Adrenal gland (tissue), 12 donors: ENCODE measurements around the gene IL18BP. TPM values are rescaled to one million over a fixed set of nuclear protein-coding genes. Genes with fewer than 3 reads are reported as not detected.

Source experiments
- DNase-seq, 7 donors: peaks; one replicate each; pipeline ENCODE4 v3.0.0-alpha.2; 2019 to 2020
- H3K27ac ChIP-seq, 5 donors: fragments of 200-600 bp; sonication (generic) in 4 of 5; 1 replicate in 3 of 5; 2 replicates in 2 of 5; pipeline versions ENCODE4 v1.5.1 to v1.8.0; 2016 to 2020; ENCODE audit warnings: mild to moderate bottlenecking in 1 of 5
- H3K27me3 ChIP-seq: fragments of 200-600 bp; 2 replicates; pipeline ENCODE4 v1.8.0; 2021
- H3K36me3 ChIP-seq, 2 donors: fragments of 200-600 bp; replicated peaks in 1 of 2; 1 replicate in 1 of 2; 2 replicates in 1 of 2; pipeline versions ENCODE4 v1.5.1 to v1.8.0; 2018 to 2022
- H3K4me1 ChIP-seq, 2 donors: fragments of 200-600 bp; replicated peaks in 1 of 2; 1 replicate in 1 of 2; 2 replicates in 1 of 2; pipeline versions ENCODE4 v1.5.1 to v1.8.0; 2018 to 2021
- H3K4me3 ChIP-seq, 4 donors: fragments of 200-600 bp; sonication (generic) in 3 of 4; one replicate each; pipeline ENCODE4 v1.5.1; 2016 to 2018
- H3K9me3 ChIP-seq, 3 donors: fragments of 200-600 bp; sonication (generic) in 1 of 3; replicated peaks in 1 of 3; 1 replicate in 2 of 3; 2 replicates in 1 of 3; pipeline versions ENCODE4 v1.5.1 to v1.8.0; 2016 to 2021
- CTCF ChIP-seq, 6 experiments: fragments of 450-650 bp in 4 of 6; fragments of 200-600 bp in 2 of 6; sonication (generic) in 1 of 6; IDR thresholded peaks; 1 replicate in 5 of 6; 2 replicates in 1 of 6; pipeline versions ENCODE4 v1.5.1 to v1.8.0; 2016 to 2021; ENCODE audit warnings: antibody characterized with exemption in 6 of 6, mild to moderate bottlenecking in 2 of 6, moderate library complexity in 1 of 6
- POLR2A ChIP-seq, 2 donors: fragments of 450-650 bp; IDR thresholded peaks; one replicate each; pipeline ENCODE4 v1.6.1; 2017; ENCODE audit warnings: antibody characterized with exemption in 2 of 2, mild to moderate bottlenecking in 2 of 2, moderate library complexity in 1 of 2
- WGBS, 4 donors: extraction: QIAGEN DNeasy Blood & Tissue Kit in 2 of 4; methylation state at CpG; one replicate each; pipeline versions ENCODE4 v1.1.5 to v1.1.7; 2013 to 2017; 5-methylcytosine and 5-hydroxymethylcytosine counted together
- intact Hi-C, 2 donors: fragments of 100-400 bp; cut with DNase I; formaldehyde crosslinking; loops; one replicate each; pipeline versions ENCODE4 v1.14.1 to v1.15.0; 2022 to 2023
- polyA plus RNA-seq, 3 donors: library from polyadenylated mRNA; stranded (reverse); fragments of 200-250 nt in 2 of 3; fragments of 350-450 nt in 1 of 3; fragmentation: Illumina TruSeq in 1 of 3; extraction: RNeasy Lipid Tissue Mini Kit (QIAGEN cat#74804) in 1 of 3; gene quantifications; one replicate each; pipeline ENCODE4 v1.2.3, GENCODE V29; 2013 to 2014
- total RNA-seq, 9 donors: library from RNA; depleted of rRNA in 4 of 9; stranded (reverse); fragments of >200 nt in 4 of 9; fragments of 120-200 nt in 1 of 9; fragmentation: NEBNext Ultra II Directional in 1 of 9; extraction: Animal tissue kit (Norgen Biotek cat#: 25700) in 1 of 9; gene quantifications; one replicate each; pipeline versions ENCODE4 v1.1.0 to v1.2.4, GENCODE V29; 2013 to 2023
- donor health status: healthy with polysubstance abuse.
- donor health status: Bipolar disorder and iron deficiency.
- donor health status: DM: yes; HTN: yes; CAD: no.
- donor health status: DM: no; HTN: no; CAD: no.
- donor health status: DM: no; HTN: no; CAD: no.
- donor health status: DM: yes; HTN: yes; CAD: no.

IL18BP gene
- total and polyA plus RNA-seq, 12 donors: 3.2 to 41.2 (median 11.4) TPM

- 91 to 100% (median 98%) methylated on average over 2 of the region's 2 CpGs for WGBS, 4 donors
- Histone ChIP-seq H3K4me3 (no peak overlapping the region), H3K27ac (no peak overlapping the region), H3K27me3 (no peaks in the 10 kb centered on the region), H3K36me3 (peaks cover 0 to 12% of the 10 kb centered on the region in 2 donors), H3K9me3 (no peaks in the 10 kb centered on the region), H3K4me1 (no peaks in the 10 kb centered on the region)
- DNase-seq: no peak
- TF ChIP-seq CTCF (IDR thresholded peaks at IDR 0.05) (no peak), POLR2A (IDR thresholded peaks at IDR 0.05) (no peak)
- intact Hi-C loops: no loop called here
These were observed 27.0 kb upstream of the IL18BP start for GRCh38 chr11:71971680-71972079.

GRCh38 chr11:71976551-71976950 is 22.2 kb upstream of the IL18BP start:
- no peak for DNase-seq
- H3K9me3 ChIP-seq: no peaks in the 10 kb centered on the region
- no peak overlapping the region for H3K27ac ChIP-seq
- TF ChIP-seq CTCF (IDR thresholded peaks at IDR 0.05) (no peak), POLR2A (IDR thresholded peaks at IDR 0.05) (no peak)
- H3K4me1 ChIP-seq: peaks cover 0 to 9% of the 10 kb centered on the region in 2 donors
- intact Hi-C loops: no loop called here
- H3K27me3 ChIP-seq: no peaks in the 10 kb centered on the region
- no peak overlapping the region for H3K4me3 ChIP-seq
- WGBS, 4 donors: 88 to 94% (median 92%) methylated on average over 5 of the region's 5 CpGs
- H3K36me3 ChIP-seq: no peaks in the 10 kb centered on the region

GRCh38 chr11:71977090-71977489 is 21.6 kb upstream of the IL18BP start:
- H3K27me3 ChIP-seq: no peaks in the 10 kb centered on the region
- intact Hi-C loops: no loop called here
- H3K4me3 ChIP-seq: no peak overlapping the region
- TF ChIP-seq POLR2A (IDR thresholded peaks at IDR 0.05): no peak
- TF ChIP-seq CTCF (IDR thresholded peaks at IDR 0.05): no peak
- H3K36me3 ChIP-seq: no peaks in the 10 kb centered on the region
- no peak for DNase-seq
- WGBS, 4 donors: 58 to 74% (median 63%) methylated on average over 1 of the region's 1 CpG
- peaks cover 0 to 9% of the 10 kb centered on the region in 2 donors for H3K4me1 ChIP-seq
- no peak overlapping the region for H3K27ac ChIP-seq
- no peaks in the 10 kb centered on the region for H3K9me3 ChIP-seq

- Histone ChIP-seq H3K27me3 (no peaks in the 10 kb centered on the region), H3K9me3 (no peaks in the 10 kb centered on the region), H3K36me3 (no peaks in the 10 kb centered on the region), H3K4me1 (peaks cover 0 to 9% of the 10 kb centered on the region in 2 donors), H3K27ac (no peak overlapping the region), H3K4me3 (no peak overlapping the region)
- WGBS, 4 donors: 46 to 51% (median 46%) methylated on average over 7 of the region's 7 CpGs
- peak; percentile 47 to 89 (median 65) for DNase-seq
- intact Hi-C loops: no loop called here
- peak; percentile 57 to 83 (median 76) for TF ChIP-seq CTCF (IDR thresholded peaks at IDR 0.05)
- no peak for TF ChIP-seq POLR2A (IDR thresholded peaks at IDR 0.05)
These were observed 20.8 kb upstream of the IL18BP start for GRCh38 chr11:71977743-71978418.
